HL-60 (cell line): ENCODE measurements around the gene HMCES.

Experiments
- DNase-seq, 2 experiments: peaks; one replicate each; pipeline ENCODE4 v3.0.0-alpha.2; 2010 to 2020; ENCODE audit warnings: low read depth in 1 of 2, low spot score in 1 of 2
- H3K27ac ChIP-seq: fragments of 250-450 bp; sonication (Bioruptor Pico); replicated peaks from 2 replicates; pipeline ENCODE4 v1.5.1; 2020; ENCODE audit warnings: mild to moderate bottlenecking, moderate library complexity
- H3K27me3 ChIP-seq: fragments of 250-450 bp; sonication (Bioruptor Pico); 2 replicates; pipeline ENCODE4 v1.5.1; 2021; ENCODE audit warnings: mild to moderate bottlenecking, moderate library complexity; ENCODE audit not compliant: insufficient read depth, poor library complexity, severe bottlenecking
- H3K4me3 ChIP-seq: replicated peaks from 2 replicates; pipeline ENCODE4 v1.5.1; 2011; ENCODE audit warnings: mild to moderate bottlenecking, control low read depth, low read length; ENCODE audit not compliant: insufficient read depth
- CTCF ChIP-seq: IDR thresholded peaks from one replicate; pipeline ENCODE4 v1.5.1; 2011; ENCODE audit warnings: low read length, control low read depth, inconsistent platforms; ENCODE audit not compliant: insufficient read depth
- GABPA ChIP-seq: IDR thresholded peaks from 2 replicates; pipeline ENCODE4 v1.6.1; 2012; ENCODE audit warnings: low read depth
- POLR2AphosphoS5 ChIP-seq: IDR thresholded peaks from 2 replicates; pipeline ENCODE4 v1.6.1; 2012; ENCODE audit warnings: low read depth
- REST ChIP-seq: IDR thresholded peaks from 2 replicates; pipeline ENCODE4 v1.6.1; 2012; ENCODE audit warnings: low read depth; ENCODE audit not compliant: insufficient replicate concordance
- SPI1 ChIP-seq: IDR thresholded peaks from 2 replicates; pipeline ENCODE4 v1.6.1; 2012; ENCODE audit warnings: low read depth, mild to moderate bottlenecking, borderline replicate concordance

Gene HMCES

GRCh38 chr3:129349791-129350190 lies 71.1 kb downstream of the HMCES start:
- H3K27ac ChIP-seq, result no peak overlapping the region
- TF ChIP-seq REST (no peak), SPI1 (no peak), GABPA (no peak), POLR2AphosphoS5 (no peak), CTCF (no peak)

GRCh38 chr3:129352045-129352444 lies 73.4 kb downstream of the HMCES start:
- H3K27me3 ChIP-seq, result no peaks in the 10 kb centered on the region
- no peak for DNase-seq
- TF ChIP-seq SPI1, result peak; percentile 12; the same call in 1 of the 2 replicates
- TF ChIP-seq CTCF, result peak; percentile 14
- TF ChIP-seq POLR2AphosphoS5, result no peak
- TF ChIP-seq GABPA, result no peak
- TF ChIP-seq REST, result no peak
- no peak overlapping the region for H3K4me3 ChIP-seq
- H3K27ac ChIP-seq, result no peak overlapping the region

More at GRCh38 chr3:129349791-129350190, 71.1 kb downstream of the HMCES start:
- Histone ChIP-seq H3K27me3 (no peaks in the 10 kb centered on the region), H3K4me3 (no peak overlapping the region)
- DNase-seq, result no peak

GRCh38 chr3:129352650-129353588 lies 74.2 kb downstream of the HMCES start:
- H3K27me3 ChIP-seq, result no peaks in the 10 kb centered on the region
- TF ChIP-seq REST (no peak), POLR2AphosphoS5 (no peak), SPI1 (no peak), GABPA (no peak), CTCF (no peak)
- no peak overlapping the region for H3K4me3 ChIP-seq
- DNase-seq, result no peak
- no peak overlapping the region for H3K27ac ChIP-seq
